SK-N-SH (cell line): ENCODE data around the gene MST1. TPM values are rescaled to one million over a fixed set of nuclear protein-coding genes. Genes with fewer than 3 reads are reported as not detected.

ENCODE experiments used
- CTCF ChIA-PET: fragments of 300-600, 350-600 bp; formaldehyde crosslinking; extraction: SDS; loops from one replicate; lab custom pipeline; 2021; lab: Yijun Ruan, JAX
- POLR2A ChIA-PET: fragments of 350-600 bp; sonication (Branson Sonifier 250); formaldehyde crosslinking; extraction: SDS; loops from one replicate; lab custom pipeline; 2020; ENCODE audit warnings: antibody characterized with exemption, inconsistent platforms; lab: Yijun Ruan, JAX
- DNase-seq: peaks from one replicate; pipeline ENCODE4 v3.0.0; 2012
- H2AFZ ChIP-seq: fragments of 200-600 bp; sonication (generic); 2 replicates; pipeline ENCODE4 v1.8.1; 2016; ENCODE audit warnings: antibody characterized with exemption, mild to moderate bottlenecking, low read depth
- H3F3A ChIP-seq: fragments of 200-600 bp; sonication (generic); replicated peaks from 2 replicates; pipeline ENCODE3; 2016; ENCODE audit warnings: antibody characterized with exemption, mild to moderate bottlenecking; ENCODE audit not compliant: insufficient read depth
- H3K27ac ChIP-seq, 2 experiments: fragments of 200-500 bp in 1 of 2; fragments of 200-600 bp in 1 of 2; sonication (Bioruptor generic) in 1 of 2; sonication (generic), shearing (Covaris generic) in 1 of 2; 2 replicates each; pipeline versions ENCODE4 v1.5.1 to v1.6.1; 2014 to 2016; ENCODE audit warnings: low read depth in 2 of 2, inconsistent platforms in 1 of 2, low read length in 1 of 2, mild to moderate bottlenecking in 1 of 2, mixed read lengths in 1 of 2
- H3K27me3 ChIP-seq: fragments of 200-600 bp; sonication (generic), shearing (Covaris generic); 2 replicates; pipeline ENCODE4 v1.6.1; 2016; ENCODE audit warnings: mixed run types; ENCODE audit not compliant: insufficient read depth
- H3K36me3 ChIP-seq, 2 experiments: fragments of 200-500 bp in 1 of 2; fragments of 200-600 bp in 1 of 2; sonication (Bioruptor generic) in 1 of 2; sonication (generic) in 1 of 2; replicated peaks in 1 of 2; 2 replicates each; pipeline versions ENCODE3 to v1.5.1; 2014 to 2016; ENCODE audit warnings: low read length in 1 of 2, mild to moderate bottlenecking in 1 of 2; ENCODE audit not compliant: insufficient read depth in 2 of 2, control insufficient read depth in 1 of 2
- H3K4me1 ChIP-seq, 2 experiments: fragments of 200-500 bp in 1 of 2; fragments of 200-600 bp in 1 of 2; sonication (Bioruptor generic) in 1 of 2; sonication (generic), shearing (Covaris generic) in 1 of 2; 2 replicates each; pipeline versions ENCODE4 v1.5.1 to v1.6.1; 2014 to 2016; ENCODE audit warnings: low read depth in 1 of 2, low read length in 1 of 2, mixed run types in 1 of 2; ENCODE audit not compliant: insufficient read depth in 2 of 2, control insufficient read depth in 1 of 2
- H3K4me2 ChIP-seq: fragments of 200-600 bp; sonication (generic), shearing (Covaris generic); 2 replicates; pipeline ENCODE4 v1.6.1; 2017; ENCODE audit warnings: mixed run types
- H3K4me3 ChIP-seq, 2 experiments: fragments of 200-500 bp in 1 of 2; fragments of 200-600 bp in 1 of 2; sonication (Bioruptor generic) in 1 of 2; sonication (generic), shearing (Covaris generic) in 1 of 2; 2 replicates each; pipeline versions ENCODE4 v1.5.1 to v1.8.1; 2014 to 2016; ENCODE audit warnings: low read depth in 2 of 2, inconsistent platforms in 1 of 2, low read length in 1 of 2, mild to moderate bottlenecking in 1 of 2, mixed read lengths in 1 of 2, moderate library complexity in 1 of 2
- H3K79me2 ChIP-seq: fragments of 200-600 bp; sonication (generic); 2 replicates; pipeline ENCODE4 v1.8.1; 2017; ENCODE audit warnings: mild to moderate bottlenecking; ENCODE audit not compliant: insufficient read depth
- H3K9ac ChIP-seq: fragments of 200-600 bp; sonication (generic); 2 replicates; pipeline ENCODE4 v1.6.1; 2017; ENCODE audit warnings: mixed run types
- H3K9me2 ChIP-seq: fragments of 200-600 bp; sonication (generic); 2 replicates; pipeline ENCODE4 v1.6.1; 2017; ENCODE audit warnings: mixed run types
- H3K9me3 ChIP-seq: fragments of 200-600 bp; sonication (generic); 2 replicates; pipeline ENCODE4 v1.6.1; 2017; ENCODE audit warnings: mixed run types, mild to moderate bottlenecking, moderate library complexity
- H4K20me1 ChIP-seq: fragments of 200-600 bp; sonication (generic); 2 replicates; pipeline ENCODE4 v1.6.1; 2017; ENCODE audit warnings: mild to moderate bottlenecking, mixed run types; ENCODE audit not compliant: insufficient read depth
- EP300 ChIP-seq, 2 experiments: IDR thresholded peaks; 2 replicates each; pipeline versions ENCODE4 v1.4.0 to v1.6.1; 2012; ENCODE audit warnings: borderline replicate concordance in 1 of 2, low read depth in 1 of 2, low read length in 1 of 2
- EZH2phosphoT487 ChIP-seq: fragments of 200-600 bp; sonication (generic); IDR thresholded peaks from 2 replicates; pipeline ENCODE4 v1.6.1; 2017; ENCODE audit warnings: low read depth, mixed run types, mild to moderate bottlenecking, antibody characterized with exemption, moderate library complexity, borderline replicate concordance
- FOSL2 ChIP-seq: IDR thresholded peaks from 2 replicates; pipeline ENCODE4 v1.4.0; 2012; ENCODE audit warnings: low read depth, mild to moderate bottlenecking, moderate library complexity, borderline replicate concordance
- FOXM1 ChIP-seq: IDR thresholded peaks from 2 replicates; pipeline ENCODE4 v1.4.0; 2012; ENCODE audit warnings: low read depth, mild to moderate bottlenecking
- GATA2 ChIP-seq: sonication (generic); formaldehyde crosslinking; IDR thresholded peaks from 2 replicates; pipeline ENCODE4 v1.5.0; 2020; ENCODE audit warnings: mild to moderate bottlenecking, missing genetic modification reagents
- JUND ChIP-seq: IDR thresholded peaks from 2 replicates; pipeline ENCODE4 v1.4.0; 2012
- MEF2A ChIP-seq: IDR thresholded peaks from 2 replicates; pipeline ENCODE4 v1.4.0; 2012; ENCODE audit warnings: low read depth, borderline replicate concordance
- MXI1 ChIP-seq: IDR thresholded peaks from 2 replicates; pipeline ENCODE4 v1.6.1; 2012; ENCODE audit warnings: mild to moderate bottlenecking, low read depth, low read length, improper control_type of control experiment
- NFIC ChIP-seq: IDR thresholded peaks from 2 replicates; pipeline ENCODE4 v1.4.0; 2012; ENCODE audit warnings: borderline replicate concordance
- RAD21 ChIP-seq: IDR thresholded peaks from 2 replicates; pipeline ENCODE4 v1.6.1; 2012; ENCODE audit warnings: mild to moderate bottlenecking, low read length
- REST ChIP-seq: IDR thresholded peaks from 2 replicates; pipeline ENCODE4 v1.6.1; 2012; ENCODE audit warnings: mild to moderate bottlenecking, low read depth, low read length, moderate library complexity
- RXRA ChIP-seq: IDR thresholded peaks from 2 replicates; pipeline ENCODE4 v1.4.0; 2012; ENCODE audit warnings: low read depth, mild to moderate bottlenecking, borderline replicate concordance
- SIN3A ChIP-seq: IDR thresholded peaks from 2 replicates; pipeline ENCODE4 v1.6.1; 2012; ENCODE audit warnings: low read depth, mild to moderate bottlenecking, low read length, moderate library complexity, borderline replicate concordance
- USF2 ChIP-seq: fragments of 150-350 bp; IDR thresholded peaks from 2 replicates; pipeline ENCODE4 v1.6.1; 2017; ENCODE audit warnings: antibody characterized with exemption, low read length, low read depth, borderline replicate concordance
- YY1 ChIP-seq: IDR thresholded peaks from 2 replicates; pipeline ENCODE4 v1.4.0; 2012; ENCODE audit warnings: low read depth, mild to moderate bottlenecking
- WGBS: methylation state at CpG from one replicate; pipeline ENCODE4 v1.1.6; 2017; ENCODE audit warnings: low lambda C conversion rate; 5-methylcytosine and 5-hydroxymethylcytosine counted together
- polyA plus RNA-seq, 3 experiments: library from polyadenylated mRNA; depleted of rRNA; stranded (reverse); fragments of >200 nt; gene quantifications; 2 replicates each; pipeline ENCODE4 v1.2.3, GENCODE V29; 2012
- TF ChIP-seq, protein P1 (sequence below): fragments of 200-600 bp; sonication (generic); IDR thresholded peaks from 2 replicates; pipeline ENCODE4 v1.6.1; 2017; ENCODE audit warnings: antibody characterized with exemption, mild to moderate bottlenecking, moderate library complexity
- TF ChIP-seq, protein P2 (sequence below): IDR thresholded peaks from 2 replicates; pipeline ENCODE4 v1.4.0; 2012; ENCODE audit warnings: low read depth, borderline replicate concordance
- TF ChIP-seq, protein P3 (sequence below): IDR thresholded peaks from 2 replicates; pipeline ENCODE4 v1.4.0; 2012; ENCODE audit warnings: low read depth, borderline replicate concordance

The MST1 gene
- polyA plus RNA-seq, 1 of the 3 experiments (the other 2 are of a cell fraction) = 35.1 TPM

- TF ChIP-seq GATA2 (CRISPR knock-in tag) = no peak
- no peak for TF ChIP-seq MXI1
- TF ChIP-seq, all 33 proteins: peak for 0
These were observed 17.8 kb upstream of the MST1 start (continued) for GRCh38 chr3:49707113-49707480.

DNA sequence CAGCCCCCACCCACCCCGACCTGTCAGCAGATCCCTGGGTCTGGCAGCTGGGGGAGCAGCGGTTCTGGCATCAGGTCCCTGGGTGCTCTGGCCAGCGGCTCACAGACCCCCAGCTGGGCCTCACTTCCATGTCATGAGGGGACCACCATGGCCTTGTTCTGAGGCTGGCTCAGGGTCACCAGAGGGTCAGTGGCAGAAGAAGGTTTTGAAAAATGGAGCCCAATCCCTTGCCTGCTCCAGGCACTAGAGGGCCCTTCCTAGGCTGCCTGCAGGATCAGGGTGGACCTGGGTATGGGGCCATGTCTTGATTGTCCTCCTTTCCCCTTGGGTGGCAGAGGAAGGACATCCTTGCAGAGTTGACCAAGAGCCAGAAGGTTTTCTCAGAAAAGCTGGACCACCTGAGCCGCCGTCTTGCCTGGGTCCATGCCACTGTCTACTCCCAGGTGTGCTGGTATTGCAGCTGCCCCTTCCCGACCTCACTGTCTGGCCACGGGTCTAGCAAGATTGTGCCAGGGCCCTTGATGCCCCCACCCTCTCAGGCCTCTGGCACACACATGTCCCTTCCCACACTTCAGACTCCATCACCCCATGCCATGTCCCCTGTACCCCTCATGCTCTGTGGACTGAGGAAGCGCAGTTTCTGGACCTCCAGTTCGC is 17.3 kb upstream of the MST1 start:
- TF ChIP-seq SIN3A (no peak), RAD21 (no peak), FOXM1 (no peak), MEF2A (no peak), RXRA (no peak), REST (no peak), NFIC (no peak), YY1 (no peak), MXI1 (no peak), FOSL2 (no peak), JUND (no peak), USF2 (no peak), EP300 (IDR thresholded peaks at IDR 0.05; ENCODE audit: borderline replicate concordance in 1 of 2, low read depth in 1 of 2, low read length in 1 of 2) (no peak), EZH2phosphoT487 (no peak)
- TF ChIP-seq, protein P1, sequence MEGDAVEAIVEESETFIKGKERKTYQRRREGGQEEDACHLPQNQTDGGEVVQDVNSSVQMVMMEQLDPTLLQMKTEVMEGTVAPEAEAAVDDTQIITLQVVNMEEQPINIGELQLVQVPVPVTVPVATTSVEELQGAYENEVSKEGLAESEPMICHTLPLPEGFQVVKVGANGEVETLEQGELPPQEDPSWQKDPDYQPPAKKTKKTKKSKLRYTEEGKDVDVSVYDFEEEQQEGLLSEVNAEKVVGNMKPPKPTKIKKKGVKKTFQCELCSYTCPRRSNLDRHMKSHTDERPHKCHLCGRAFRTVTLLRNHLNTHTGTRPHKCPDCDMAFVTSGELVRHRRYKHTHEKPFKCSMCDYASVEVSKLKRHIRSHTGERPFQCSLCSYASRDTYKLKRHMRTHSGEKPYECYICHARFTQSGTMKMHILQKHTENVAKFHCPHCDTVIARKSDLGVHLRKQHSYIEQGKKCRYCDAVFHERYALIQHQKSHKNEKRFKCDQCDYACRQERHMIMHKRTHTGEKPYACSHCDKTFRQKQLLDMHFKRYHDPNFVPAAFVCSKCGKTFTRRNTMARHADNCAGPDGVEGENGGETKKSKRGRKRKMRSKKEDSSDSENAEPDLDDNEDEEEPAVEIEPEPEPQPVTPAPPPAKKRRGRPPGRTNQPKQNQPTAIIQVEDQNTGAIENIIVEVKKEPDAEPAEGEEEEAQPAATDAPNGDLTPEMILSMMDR = no peak
- TF ChIP-seq, protein P2, sequence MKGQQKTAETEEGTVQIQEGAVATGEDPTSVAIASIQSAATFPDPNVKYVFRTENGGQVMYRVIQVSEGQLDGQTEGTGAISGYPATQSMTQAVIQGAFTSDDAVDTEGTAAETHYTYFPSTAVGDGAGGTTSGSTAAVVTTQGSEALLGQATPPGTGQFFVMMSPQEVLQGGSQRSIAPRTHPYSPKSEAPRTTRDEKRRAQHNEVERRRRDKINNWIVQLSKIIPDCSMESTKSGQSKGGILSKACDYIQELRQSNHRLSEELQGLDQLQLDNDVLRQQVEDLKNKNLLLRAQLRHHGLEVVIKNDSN = no peak
- TF ChIP-seq, protein P3, sequence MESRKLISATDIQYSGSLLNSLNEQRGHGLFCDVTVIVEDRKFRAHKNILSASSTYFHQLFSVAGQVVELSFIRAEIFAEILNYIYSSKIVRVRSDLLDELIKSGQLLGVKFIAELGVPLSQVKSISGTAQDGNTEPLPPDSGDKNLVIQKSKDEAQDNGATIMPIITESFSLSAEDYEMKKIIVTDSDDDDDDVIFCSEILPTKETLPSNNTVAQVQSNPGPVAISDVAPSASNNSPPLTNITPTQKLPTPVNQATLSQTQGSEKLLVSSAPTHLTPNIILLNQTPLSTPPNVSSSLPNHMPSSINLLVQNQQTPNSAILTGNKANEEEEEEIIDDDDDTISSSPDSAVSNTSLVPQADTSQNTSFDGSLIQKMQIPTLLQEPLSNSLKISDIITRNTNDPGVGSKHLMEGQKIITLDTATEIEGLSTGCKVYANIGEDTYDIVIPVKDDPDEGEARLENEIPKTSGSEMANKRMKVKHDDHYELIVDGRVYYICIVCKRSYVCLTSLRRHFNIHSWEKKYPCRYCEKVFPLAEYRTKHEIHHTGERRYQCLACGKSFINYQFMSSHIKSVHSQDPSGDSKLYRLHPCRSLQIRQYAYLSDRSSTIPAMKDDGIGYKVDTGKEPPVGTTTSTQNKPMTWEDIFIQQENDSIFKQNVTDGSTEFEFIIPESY = no peak
- H3K4me2 ChIP-seq = no peak overlapping the region
- no peaks in the 10 kb centered on the region for H3K9me2 ChIP-seq
- H3K9me3 ChIP-seq = no peaks in the 10 kb centered on the region
- H3K9ac ChIP-seq = no peak overlapping the region
- peaks cover 8 to 18% of the 10 kb centered on the region in 2 experiments for H3K36me3 ChIP-seq
- no peaks in the 10 kb centered on the region for H4K20me1 ChIP-seq
- DNase-seq = no peak
- 87% methylated on average over 6 of the region's 9 CpGs for WGBS
- H3K27me3 ChIP-seq = no peaks in the 10 kb centered on the region
- no peaks in the 10 kb centered on the region for H3K4me1 ChIP-seq
- CTCF ChIA-PET = interaction anchor here (1.5 to 8.1 kb wide), 2 partner anchors 10 to 12 kb away, joined by 3 to 76 read pairs; partner anchors contain the start of gene AMIGO3
- no peak overlapping the region for H2AFZ ChIP-seq
- no peaks in the 10 kb centered on the region for H3F3A ChIP-seq
- no peak overlapping the region for H3K27ac ChIP-seq
- POLR2A ChIA-PET = no interaction called here
- no peak overlapping the region for H3K4me3 ChIP-seq
- no peaks in the 10 kb centered on the region for H3K79me2 ChIP-seq
